Measurements from ENCODE around the gene MAGOH.

DNA sequence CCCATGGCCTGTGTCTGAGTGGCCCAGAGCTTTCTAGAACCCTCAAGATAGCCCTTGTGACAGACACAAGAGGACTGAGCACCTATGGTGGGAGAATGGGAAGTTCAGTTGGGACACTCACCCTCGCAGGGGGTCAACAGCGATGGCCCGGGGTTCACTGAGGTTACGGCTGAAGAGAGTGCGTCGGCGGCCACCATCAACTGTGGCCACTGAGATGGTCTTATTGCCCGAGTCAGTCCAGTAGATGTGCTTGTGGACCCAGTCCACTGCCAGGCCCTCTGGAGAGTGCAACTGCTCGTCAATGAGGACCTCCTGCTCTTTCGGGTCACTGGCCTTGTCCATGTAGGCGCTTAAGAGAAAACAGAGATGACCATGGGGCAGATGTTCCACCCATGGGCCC lies 25.7 kb upstream of the MAGOH start:
- TF ChIP-seq CTCF (IDR thresholded peaks at IDR 0.05; ENCODE audit: low read depth, low read length) (no peak), EZH2phosphoT487 (IDR thresholded peaks at IDR 0.05; ENCODE audit: low read depth) (no peak)
